ENCODE results near the gene SMARCA4. TPM values are rescaled to one million over a fixed set of nuclear protein-coding genes. Genes with fewer than 3 reads are reported as not detected.
"Not testable (repeated sequence)": the region's sequence is repeated elsewhere in the genome, so short reads cannot be mapped to it uniquely, and the experiment has no call there.

SMARCA4 gene
- total RNA-seq, 4 donors from 2014 or later = 48.0 to 78.2 (median 53.9) TPM

GRCh38 chr19:10991521-10992081, 30.8 kb downstream of the SMARCA4 start:
- Histone ChIP-seq H3K4me1 (no peaks in the 10 kb centered on the region), H3K27me3 (no peaks in the 10 kb centered on the region)
- intact Hi-C loops (cut with DNase I) = no loop called here

GRCh38 chr19:10992174-10992573, 31.3 kb downstream of the SMARCA4 start:
- 81% methylated on average over 6 of the region's 6 CpGs for whole genome bisulfite sequencing
- H3K4me1 ChIP-seq; H3K4me3 ChIP-seq; H3K27ac ChIP-seq (replicated peaks in 1 of 4); intact Hi-C loops (cut with DNase I); H3K9me3 ChIP-seq; DNase-seq (ENCODE audit: extremely low spot score); H3K27me3 ChIP-seq: not testable (repeated sequence)
- peaks cover 57 to 99% (median 97%) of the 10 kb centered on the region in 4 donors for H3K36me3 ChIP-seq

More at GRCh38 chr19:10991521-10992081, 30.8 kb downstream of the SMARCA4 start:
- no peak for DNase-seq (ENCODE audit: extremely low spot score)
- H3K4me3 ChIP-seq = no peak overlapping the region
- H3K9me3 ChIP-seq = no peaks in the 10 kb centered on the region
- WGBS = 92% methylated on average over 9 of the region's 9 CpGs
- TF ChIP-seq POLR2AphosphoS5 (IDR thresholded peaks at IDR 0.05) (no peak), POLR2A (IDR thresholded peaks at IDR 0.05; ENCODE audit: low read depth) (no peak), EP300 (IDR thresholded peaks at IDR 0.05) (no peak), CTCF (IDR thresholded peaks at IDR 0.05) (no peak)
- H3K27ac ChIP-seq (replicated peaks in 1 of 4) = no peak overlapping the region
- H3K36me3 ChIP-seq = peaks cover 57 to 99% (median 97%) of the 10 kb centered on the region in 4 donors

- Histone ChIP-seq H3K27ac (replicated peaks in 1 of 4) (no peak overlapping the region), H3K4me3 (no peak overlapping the region), H3K36me3 (peaks cover 49 to 99% (median 93%) of the 10 kb centered on the region in 4 donors), H3K27me3 (no peaks in the 10 kb centered on the region), H3K9me3 (no peaks in the 10 kb centered on the region), H3K4me1 (no peaks in the 10 kb centered on the region)
- WGBS = 88% methylated on average over 23 of the region's 29 CpGs
- DNase-seq (ENCODE audit: extremely low spot score) = no peak
- TF ChIP-seq EP300 (IDR thresholded peaks at IDR 0.05) = no peak
- TF ChIP-seq POLR2AphosphoS5 (IDR thresholded peaks at IDR 0.05) = no peak
- no peak for TF ChIP-seq POLR2A (IDR thresholded peaks at IDR 0.05; ENCODE audit: low read depth)
- TF ChIP-seq CTCF (IDR thresholded peaks at IDR 0.05) = no peak
- intact Hi-C loops (cut with DNase I) = no loop called here
Observed at GRCh38 chr19:10995926-10996600, 35.2 kb downstream of the SMARCA4 start.

- TF ChIP-seq POLR2AphosphoS5 (IDR thresholded peaks at IDR 0.05) = no peak
- no peak for TF ChIP-seq EP300 (IDR thresholded peaks at IDR 0.05)
- TF ChIP-seq POLR2A (IDR thresholded peaks at IDR 0.05; ENCODE audit: low read depth) = no peak
- no peak for TF ChIP-seq CTCF (IDR thresholded peaks at IDR 0.05)
- peaks cover 44 to 96% (median 88%) of the 10 kb centered on the region in 4 donors for H3K36me3 ChIP-seq
- 77% methylated on average over 6 of the region's 6 CpGs for WGBS
Observed at GRCh38 chr19:10998045-10998533, 37.3 kb downstream of the SMARCA4 start.

GRCh38 chr19:10998666-10999065, 37.8 kb downstream of the SMARCA4 start:
- DNase-seq (ENCODE audit: extremely low spot score) = no peak
- WGBS = 94% methylated on average over 7 of the region's 7 CpGs
- no peak overlapping the region for H3K27ac ChIP-seq (replicated peaks in 1 of 4)
- peaks cover 50 to 96% (median 88%) of the 10 kb centered on the region in 4 donors for H3K36me3 ChIP-seq
- intact Hi-C loops (cut with DNase I) = no loop called here
- H3K4me1 ChIP-seq = no peaks in the 10 kb centered on the region
- H3K4me3 ChIP-seq = no peak overlapping the region
- H3K9me3 ChIP-seq = no peaks in the 10 kb centered on the region
- TF ChIP-seq POLR2A (IDR thresholded peaks at IDR 0.05; ENCODE audit: low read depth) (no peak), POLR2AphosphoS5 (IDR thresholded peaks at IDR 0.05) (no peak), EP300 (IDR thresholded peaks at IDR 0.05) (no peak), CTCF (IDR thresholded peaks at IDR 0.05) (no peak)
- no peaks in the 10 kb centered on the region for H3K27me3 ChIP-seq

More at GRCh38 chr19:10998045-10998533, 37.3 kb downstream of the SMARCA4 start:
- Histone ChIP-seq H3K4me1 (no peaks in the 10 kb centered on the region), H3K27me3 (no peaks in the 10 kb centered on the region), H3K4me3 (no peak overlapping the region), H3K9me3 (no peaks in the 10 kb centered on the region), H3K27ac (replicated peaks in 1 of 4) (no peak overlapping the region)
- intact Hi-C loops (cut with DNase I) = no loop called here
- no peak for DNase-seq (ENCODE audit: extremely low spot score)

Data from esophagus muscularis mucosa (tissue), 4 donors.